HFF-Myc (cell line): Measurements from ENCODE around the gene GPBAR1.
A peak's percentile ranks its signal among the peaks of the same experiment; 100 is the strongest.
"Not testable (repeated sequence)": the region's sequence is repeated elsewhere in the genome, so short reads cannot be mapped to it uniquely, and the experiment has no call there.

Experiments
- DNase-seq: peaks from one replicate; pipeline ENCODE4 v3.0.0-alpha.2; 2011; ENCODE audit warnings: low read depth; ENCODE audit errors: extremely low read depth
- H3K4me3 ChIP-seq: replicated peaks from 2 replicates; pipeline ENCODE4 v1.5.1; 2011; ENCODE audit warnings: low read depth, mild to moderate bottlenecking, control low read depth, low read length
- TF ChIP-seq, protein P1 (sequence below): IDR thresholded peaks from 2 replicates; pipeline ENCODE4 v1.5.1; 2012; ENCODE audit warnings: mild to moderate bottlenecking, low read depth, low read length, control low read depth; ENCODE audit errors: missing control alignments

GPBAR1 gene

DNA sequence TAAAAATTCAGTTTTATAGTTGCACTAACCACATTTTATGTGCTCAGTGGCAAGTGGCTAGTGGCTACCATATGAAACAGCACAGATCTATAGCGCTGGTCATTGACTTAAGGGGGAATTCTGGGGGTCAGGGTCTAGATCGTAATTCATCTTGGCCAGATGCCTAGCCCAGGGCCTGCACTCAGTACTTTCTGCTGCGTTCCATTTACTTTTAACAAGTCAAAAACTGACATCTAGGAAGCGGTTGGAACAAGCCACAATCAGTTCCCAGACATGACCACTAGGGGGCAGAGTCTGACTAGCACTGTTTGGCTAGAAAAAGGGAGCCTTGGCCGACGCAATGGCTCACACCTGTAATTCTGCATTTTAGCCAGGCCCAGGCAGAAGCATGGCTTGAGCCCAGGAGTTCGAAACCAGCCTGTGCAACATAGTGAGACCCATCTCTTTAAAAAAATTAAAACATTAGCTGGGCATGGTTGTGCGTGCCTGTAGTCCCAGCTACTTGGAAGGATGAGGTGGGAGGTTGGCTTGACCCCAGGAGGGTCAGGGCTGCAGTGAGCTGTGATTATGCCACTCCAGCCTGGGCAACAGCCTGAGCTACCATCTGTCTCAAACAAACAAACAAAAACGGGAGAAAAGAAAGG lies 40.5 kb downstream of the GPBAR1 start:
- DNase-seq: peak; percentile 77
- TF ChIP-seq, protein P1, sequence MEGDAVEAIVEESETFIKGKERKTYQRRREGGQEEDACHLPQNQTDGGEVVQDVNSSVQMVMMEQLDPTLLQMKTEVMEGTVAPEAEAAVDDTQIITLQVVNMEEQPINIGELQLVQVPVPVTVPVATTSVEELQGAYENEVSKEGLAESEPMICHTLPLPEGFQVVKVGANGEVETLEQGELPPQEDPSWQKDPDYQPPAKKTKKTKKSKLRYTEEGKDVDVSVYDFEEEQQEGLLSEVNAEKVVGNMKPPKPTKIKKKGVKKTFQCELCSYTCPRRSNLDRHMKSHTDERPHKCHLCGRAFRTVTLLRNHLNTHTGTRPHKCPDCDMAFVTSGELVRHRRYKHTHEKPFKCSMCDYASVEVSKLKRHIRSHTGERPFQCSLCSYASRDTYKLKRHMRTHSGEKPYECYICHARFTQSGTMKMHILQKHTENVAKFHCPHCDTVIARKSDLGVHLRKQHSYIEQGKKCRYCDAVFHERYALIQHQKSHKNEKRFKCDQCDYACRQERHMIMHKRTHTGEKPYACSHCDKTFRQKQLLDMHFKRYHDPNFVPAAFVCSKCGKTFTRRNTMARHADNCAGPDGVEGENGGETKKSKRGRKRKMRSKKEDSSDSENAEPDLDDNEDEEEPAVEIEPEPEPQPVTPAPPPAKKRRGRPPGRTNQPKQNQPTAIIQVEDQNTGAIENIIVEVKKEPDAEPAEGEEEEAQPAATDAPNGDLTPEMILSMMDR: peak; percentile 94
- no peak overlapping the region for H3K4me3 ChIP-seq

GRCh38 chr2:218305383-218305782 lies 44.6 kb downstream of the GPBAR1 start:
- DNase-seq: no peak
- H3K4me3 ChIP-seq: no peak overlapping the region
- TF ChIP-seq, protein P1: no peak

GRCh38 chr2:218306184-218306920 lies 45.5 kb downstream of the GPBAR1 start:
- no peak overlapping the region for H3K4me3 ChIP-seq
- DNase-seq: no peak
- TF ChIP-seq, protein P1: no peak

DNA sequence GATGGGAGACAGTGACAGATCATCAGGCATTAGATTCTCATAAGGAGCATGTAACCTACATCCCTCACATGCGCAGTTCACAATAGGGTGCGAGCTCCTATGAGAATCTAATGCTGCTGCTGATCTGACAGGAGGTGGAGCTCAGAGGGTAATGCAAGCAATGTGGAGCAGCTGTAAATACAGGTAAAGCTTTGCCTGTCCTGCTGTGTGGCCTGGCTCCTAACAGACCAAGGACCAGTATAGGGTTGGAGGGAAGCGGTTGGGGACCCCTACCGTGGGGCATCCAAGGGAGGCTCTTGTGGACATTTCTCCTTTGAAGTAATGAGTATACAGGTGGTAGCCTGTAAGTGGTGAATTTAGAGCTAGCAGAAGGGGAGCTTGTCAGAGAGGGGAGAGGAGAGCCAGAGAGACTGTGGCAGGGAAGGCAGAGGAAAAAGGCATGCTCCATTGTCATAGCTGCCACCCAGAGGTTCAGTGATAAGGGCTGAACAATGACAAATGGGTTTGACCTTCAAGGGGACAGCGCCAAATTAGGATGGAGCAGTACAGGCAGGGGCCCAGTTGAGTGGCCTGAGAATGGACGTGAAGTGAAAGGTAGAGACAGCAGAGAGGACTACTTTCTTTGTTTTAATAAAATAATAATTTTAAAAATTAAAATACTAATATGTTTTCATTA lies 46.7 kb downstream of the GPBAR1 start:
- no peak for DNase-seq
- TF ChIP-seq, protein P1: no peak
- no peak overlapping the region for H3K4me3 ChIP-seq

GRCh38 chr2:218310853-218311540 lies 50.2 kb downstream of the GPBAR1 start:
- H3K4me3 ChIP-seq: no peak overlapping the region
- TF ChIP-seq, protein P1: no peak
- DNase-seq: no peak

DNA sequence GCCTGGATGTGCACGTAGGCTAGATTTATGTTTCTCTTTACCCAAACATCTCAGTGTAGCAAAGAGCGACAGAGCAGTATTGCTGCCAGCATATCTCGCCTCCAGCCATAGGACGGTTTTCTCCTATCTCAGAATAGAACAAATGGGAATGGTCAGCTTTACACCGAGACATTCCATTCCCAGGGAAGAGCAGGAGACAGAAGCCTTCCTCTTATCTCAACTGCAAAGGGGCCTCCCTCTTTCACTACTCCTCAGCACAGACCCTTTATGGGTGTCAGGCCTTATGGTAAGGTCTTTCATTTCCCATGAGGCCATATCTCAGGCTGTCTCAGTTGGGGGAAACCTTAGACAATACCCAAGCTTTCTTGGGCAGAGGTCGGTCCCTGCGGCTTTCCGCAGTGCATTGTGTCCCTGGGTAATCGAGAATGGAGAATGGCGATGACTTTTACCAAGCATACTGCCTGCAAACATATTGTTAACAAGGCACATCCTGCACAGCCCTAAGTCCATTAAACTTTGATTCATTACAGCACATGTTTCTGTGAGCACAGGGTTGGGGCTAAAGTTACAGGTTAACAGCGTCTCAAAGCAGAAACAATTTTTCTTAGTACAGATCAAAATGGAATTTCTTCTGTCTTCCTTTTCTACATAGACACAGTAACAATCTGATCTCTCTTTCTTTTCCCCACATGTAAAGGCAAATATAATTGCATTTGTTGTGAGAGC lies 50.9 kb downstream of the GPBAR1 start:
- not testable (repeated sequence) for DNase-seq

More for the DNA sequence above, 50.9 kb downstream of the GPBAR1 start:
- not testable (repeated sequence) for H3K4me3 ChIP-seq
